SH-SY5Y (cell line): ENCODE data around the gene COX7B2.

Experiments
- GATA2 ChIP-seq: IDR thresholded peaks from 2 replicates; pipeline ENCODE4 v1.6.1; 2011; ENCODE audit warnings: mild to moderate bottlenecking, low read depth, low read length
- GATA3 ChIP-seq: IDR thresholded peaks from 2 replicates; pipeline ENCODE4 v1.6.1; 2011; ENCODE audit warnings: low read depth, mild to moderate bottlenecking, low read length, moderate library complexity

- TF ChIP-seq GATA2: no peak
- TF ChIP-seq GATA3: no peak
Observed at GRCh38 chr4:46894826-46895225, 14.2 kb downstream of the COX7B2 start.
